T-cell (primary cell): ENCODE measurements around the gene MARF1. TPM values are rescaled to one million over a fixed set of nuclear protein-coding genes. Genes with fewer than 3 reads are reported as not detected.

Source experiments
- ATAC-seq, 4 experiments: fragments of 200-7000 bp in 3 of 4; fragments of 150-1000 bp in 1 of 4; cut with Tn5 transposase; replicated peaks in 1 of 4; 1 replicate in 3 of 4; 2 replicates in 1 of 4; pipeline ENCODE4 v1.10.0; 2021; ENCODE audit warnings: moderate library complexity in 3 of 4, mild to moderate bottlenecking in 2 of 4, moderate number of reproducible peaks in 1 of 4
- CTCF ChIA-PET, 2 donors: fragments of 300-600 bp; sonication (Branson Sonifier 250); formaldehyde crosslinking; loops; one replicate each; lab custom pipeline; 2022; ENCODE audit warnings: antibody characterized with exemption in 2 of 2; lab: Charles Lee
- POLR2A ChIA-PET, 2 donors: fragments of 300-600 bp; sonication (Branson Sonifier 250); formaldehyde crosslinking; loops; one replicate each; lab custom pipeline; 2022; ENCODE audit warnings: antibody characterized with exemption in 2 of 2; lab: Charles Lee
- DNase-seq, 35 experiments: peaks; one replicate each; pipeline versions ENCODE4 v3.0.0 to v3.0.0-alpha.2; 2013 to 2023
- H3K27ac ChIP-seq: one replicate; pipeline ENCODE4 v1.5.1; 2013; ENCODE audit warnings: low read length
- H3K27me3 ChIP-seq, 2 experiments: replicated peaks in 1 of 2; 1 replicate in 1 of 2; 2 replicates in 1 of 2; pipeline versions ENCODE4 v1.6.1 to v1.7.0; 2013; ENCODE audit warnings: low read length in 1 of 2, mixed read lengths in 1 of 2; ENCODE audit not compliant: control insufficient read depth in 2 of 2, insufficient read depth in 2 of 2; ENCODE audit errors: extremely low read depth in 1 of 2
- H3K36me3 ChIP-seq, 2 donors: 1 replicate in 1 of 2; 2 replicates in 1 of 2; pipeline versions ENCODE4 v1.6.1 to v1.7.0; 2013; ENCODE audit warnings: low read length in 1 of 2; ENCODE audit not compliant: control insufficient read depth in 2 of 2, insufficient read depth in 1 of 2; ENCODE audit errors: extremely low read depth in 1 of 2
- H3K4me1 ChIP-seq, 2 experiments: 1 replicate in 1 of 2; 2 replicates in 1 of 2; pipeline versions ENCODE4 v1.6.1 to v1.7.0; 2013; ENCODE audit warnings: low read length in 2 of 2, mixed read lengths in 1 of 2; ENCODE audit not compliant: insufficient read depth in 2 of 2, control insufficient read depth in 1 of 2; ENCODE audit errors: extremely low read depth in 1 of 2
- H3K4me3 ChIP-seq, 2 donors: 1 replicate in 1 of 2; 2 replicates in 1 of 2; pipeline versions ENCODE4 v1.5.1 to v1.7.0; 2013; ENCODE audit warnings: mild to moderate bottlenecking in 2 of 2, low read length in 1 of 2, moderate library complexity in 1 of 2; ENCODE audit not compliant: control insufficient read depth in 1 of 2; ENCODE audit errors: extremely low read depth in 1 of 2
- H3K9me3 ChIP-seq: 2 replicates; pipeline ENCODE4 v1.7.0; 2013
- H3K27ac Mint-ChIP-seq, 2 donors: one replicate each; pipeline ENCODE4 v1.8.0; 2020 to 2021; ENCODE audit warnings: mild to moderate bottlenecking in 2 of 2, mixed read lengths in 2 of 2
- H3K27me3 Mint-ChIP-seq, 2 donors: one replicate each; pipeline ENCODE4 v1.8.0; 2021 to 2022; ENCODE audit warnings: mixed read lengths in 2 of 2
- H3K36me3 Mint-ChIP-seq: one replicate; pipeline ENCODE4 v1.8.0; 2021; ENCODE audit warnings: mixed read lengths
- H3K4me1 Mint-ChIP-seq, 3 donors: one replicate each; pipeline ENCODE4 v1.8.0; 2020 to 2022; ENCODE audit warnings: mixed read lengths in 3 of 3, mild to moderate bottlenecking in 1 of 3
- H3K4me3 Mint-ChIP-seq, 3 donors: one replicate each; pipeline ENCODE4 v1.8.0; 2020 to 2022; ENCODE audit warnings: mild to moderate bottlenecking in 3 of 3, mixed read lengths in 3 of 3, moderate library complexity in 3 of 3
- H3K9me3 Mint-ChIP-seq, 3 donors: one replicate each; pipeline ENCODE4 v1.8.0; 2020 to 2022; ENCODE audit warnings: mixed read lengths in 3 of 3
- WGBS: methylation state at CpG from one replicate; pipeline ENCODE4 v1.1.5; 2013; ENCODE audit warnings: missing lambda C conversion rate; ENCODE audit not compliant: insufficient coverage; 5-methylcytosine and 5-hydroxymethylcytosine counted together
- total RNA-seq, 35 experiments: library from RNA in 6 of 35; stranded (reverse) in 6 of 35; fragments of 120-200 nt in 1 of 35; gene quantifications; one replicate each; pipeline versions ENCODE4 v1.2.1 to v1.2.4 and lab custom pipeline; 2013 to 2026

The MARF1 gene
- total RNA-seq, 5 donors from 2014 or later (not counting 1 experiment from before 2014, with no cell fraction given) = 151 to 180 (median 177) TPM

DNA sequence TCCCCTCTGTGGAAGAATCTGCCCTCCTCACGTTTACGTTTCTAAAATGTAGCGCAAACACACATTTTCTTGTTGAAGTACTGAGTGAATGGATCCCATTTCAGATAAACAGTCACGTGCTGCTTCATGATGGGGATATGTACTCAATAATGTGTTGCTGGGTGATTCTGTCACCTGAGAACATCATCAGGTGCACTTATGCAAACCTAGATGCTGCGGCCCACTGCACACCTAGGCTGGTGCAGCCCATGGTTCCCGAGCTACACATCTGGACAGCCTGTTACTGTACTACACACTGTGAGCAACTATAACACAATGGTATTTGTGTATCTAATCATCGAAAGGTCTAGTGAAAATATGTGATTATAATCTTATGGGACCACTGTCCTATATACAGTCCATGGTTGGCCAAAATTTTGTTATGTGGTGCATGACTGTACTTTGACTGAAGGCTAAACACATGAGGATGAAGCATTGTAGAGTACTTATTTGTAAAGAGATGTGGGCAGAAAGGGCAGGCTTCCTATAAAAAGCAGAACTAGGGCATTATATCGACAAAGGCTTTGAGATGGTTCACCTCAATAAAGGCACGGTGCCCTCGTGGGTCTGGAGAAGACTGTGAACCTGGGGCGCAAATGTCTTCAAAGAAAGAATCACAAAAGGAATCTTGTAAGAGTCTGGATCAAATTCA lies 26.3 kb downstream of the MARF1 start:
- ATAC-seq (no peak), DNase-seq (no peak)
- 83% methylated on average over 6 of the region's 11 CpGs for WGBS
- Histone ChIP-seq H3K4me3 (no peak overlapping the region), H3K27me3 (no peaks in the 10 kb centered on the region), H3K27ac (no peak overlapping the region), H3K36me3 (peaks cover 40 to 90% of the 10 kb centered on the region in 2 donors), H3K9me3 (no peaks in the 10 kb centered on the region), H3K4me1 (no peaks in the 10 kb centered on the region)
- Mint-ChIP-seq H3K4me3 (no peak overlapping the region), H3K27ac (no peak overlapping the region), H3K9me3 (no peaks in the 10 kb centered on the region), H3K36me3 (peaks cover 68% of the 10 kb centered on the region), H3K27me3 (no peaks in the 10 kb centered on the region), H3K4me1 (no peaks in the 10 kb centered on the region)
- POLR2A ChIA-PET = no interaction called here
- CTCF ChIA-PET = no interaction called here

DNA sequence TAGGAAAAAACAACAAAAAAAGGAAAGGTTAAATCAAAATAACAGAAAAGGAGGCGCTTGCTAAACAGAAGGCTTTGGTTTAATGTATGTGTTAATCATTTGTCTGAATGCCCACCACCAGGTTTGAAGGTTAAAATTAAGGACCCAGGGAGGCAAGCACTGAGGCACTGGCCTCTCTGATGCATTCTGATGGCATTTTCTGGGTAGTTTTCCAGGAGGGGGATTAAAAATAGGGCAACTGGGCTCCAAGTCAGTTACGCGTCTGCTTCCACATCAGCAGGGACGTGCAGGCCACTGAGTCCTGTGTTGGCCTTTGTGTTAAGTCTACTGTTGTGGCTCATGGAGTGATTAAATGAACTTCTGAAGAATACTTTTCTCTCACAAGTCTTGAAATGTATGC lies 26.9 kb downstream of the MARF1 start:
- H3K4me1 ChIP-seq = no peaks in the 10 kb centered on the region
- Mint-ChIP-seq H3K36me3 (peaks cover 64% of the 10 kb centered on the region), H3K9me3 (no peaks in the 10 kb centered on the region), H3K4me3 (no peak overlapping the region), H3K27me3 (no peaks in the 10 kb centered on the region), H3K27ac (no peak overlapping the region), H3K4me1 (no peaks in the 10 kb centered on the region)
- no peak overlapping the region for H3K4me3 ChIP-seq
- ATAC-seq = no peak
- 95% methylated on average over 4 of the region's 4 CpGs for WGBS
- peaks cover 42 to 90% of the 10 kb centered on the region in 2 donors for H3K36me3 ChIP-seq
- no peaks in the 10 kb centered on the region for H3K27me3 ChIP-seq
- CTCF ChIA-PET = no interaction called here
- POLR2A ChIA-PET = no interaction called here
- DNase-seq = no peak
- no peaks in the 10 kb centered on the region for H3K9me3 ChIP-seq
- H3K27ac ChIP-seq = no peak overlapping the region

DNA sequence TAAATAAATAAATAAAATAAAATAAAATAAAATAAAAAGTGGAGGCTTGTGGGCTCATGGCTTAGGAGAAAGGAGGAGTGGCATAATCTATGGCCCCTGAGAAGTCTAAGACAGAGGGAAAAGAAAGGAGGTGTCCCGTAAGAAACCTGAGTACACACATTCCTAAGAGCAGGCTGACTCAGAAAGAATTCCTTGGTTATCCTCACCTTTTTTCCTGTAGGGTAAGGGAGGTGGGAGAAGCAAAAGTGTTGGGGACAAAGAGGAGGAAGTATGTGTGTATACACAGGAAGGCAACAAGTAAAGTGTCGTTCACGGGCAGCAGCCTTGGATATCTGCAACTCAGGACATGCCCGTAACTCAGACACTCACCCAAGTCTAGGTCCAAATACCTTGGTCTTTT lies 29.3 kb downstream of the MARF1 start:
- peaks cover 66% of the 10 kb centered on the region for H3K36me3 Mint-ChIP-seq
- no peaks in the 10 kb centered on the region for H3K27me3 Mint-ChIP-seq
- POLR2A ChIA-PET = no interaction called here
- H3K4me1 Mint-ChIP-seq = no peaks in the 10 kb centered on the region
- Histone ChIP-seq H3K36me3 (peaks cover 37 to 90% of the 10 kb centered on the region in 2 donors), H3K9me3 (no peaks in the 10 kb centered on the region), H3K4me3 (no peak overlapping the region), H3K4me1 (no peaks in the 10 kb centered on the region), H3K27ac (no peak overlapping the region), H3K27me3 (no peaks in the 10 kb centered on the region)
- ATAC-seq = no peak
- H3K4me3 Mint-ChIP-seq = no peak overlapping the region
- no peak for DNase-seq
- peak overlapping the region in 1 of 2 donors; percentile 23 for H3K27ac Mint-ChIP-seq
- WGBS = 97% methylated on average over 3 of the region's 4 CpGs
- H3K9me3 Mint-ChIP-seq = no peaks in the 10 kb centered on the region
- CTCF ChIA-PET = no interaction called here

DNA sequence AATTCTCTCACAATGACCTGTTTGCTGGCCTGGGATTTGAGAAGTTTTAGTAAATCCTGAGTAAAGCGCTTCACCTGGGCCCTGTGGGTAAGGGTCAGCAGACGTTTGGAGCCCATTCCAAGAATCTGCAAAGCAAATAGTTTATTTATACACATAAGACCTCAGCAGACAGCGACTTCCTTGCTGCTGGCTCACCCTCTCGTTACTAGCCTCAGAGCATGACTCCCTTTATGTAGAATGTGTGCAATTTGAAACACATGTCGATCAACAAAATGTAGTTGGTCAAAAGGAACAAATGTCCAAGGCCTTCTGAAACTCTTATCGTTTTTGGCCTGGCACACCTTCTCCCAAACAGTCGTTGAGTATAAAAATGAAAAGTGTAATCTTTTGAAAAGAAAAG lies 31.3 kb downstream of the MARF1 start:
- ChIA-PET CTCF (no interaction called here), POLR2A (no interaction called here)
- DNase-seq (no peak), ATAC-seq (no peak)
- H3K27me3 Mint-ChIP-seq = no peaks in the 10 kb centered on the region
- Histone ChIP-seq H3K36me3 (peaks cover 41 to 90% of the 10 kb centered on the region in 2 donors), H3K4me3 (no peak overlapping the region), H3K27me3 (no peaks in the 10 kb centered on the region), H3K27ac (no peak overlapping the region), H3K4me1 (no peaks in the 10 kb centered on the region), H3K9me3 (no peaks in the 10 kb centered on the region)
- no peaks in the 10 kb centered on the region for H3K9me3 Mint-ChIP-seq
- peaks cover 0 to 6% (median 2%) of the 10 kb centered on the region in 3 donors for H3K4me1 Mint-ChIP-seq
- H3K36me3 Mint-ChIP-seq = peaks cover 64% of the 10 kb centered on the region
- WGBS = 93% methylated on average over 2 of the region's 7 CpGs
- no peak overlapping the region for H3K27ac Mint-ChIP-seq
- no peak overlapping the region for H3K4me3 Mint-ChIP-seq

DNA sequence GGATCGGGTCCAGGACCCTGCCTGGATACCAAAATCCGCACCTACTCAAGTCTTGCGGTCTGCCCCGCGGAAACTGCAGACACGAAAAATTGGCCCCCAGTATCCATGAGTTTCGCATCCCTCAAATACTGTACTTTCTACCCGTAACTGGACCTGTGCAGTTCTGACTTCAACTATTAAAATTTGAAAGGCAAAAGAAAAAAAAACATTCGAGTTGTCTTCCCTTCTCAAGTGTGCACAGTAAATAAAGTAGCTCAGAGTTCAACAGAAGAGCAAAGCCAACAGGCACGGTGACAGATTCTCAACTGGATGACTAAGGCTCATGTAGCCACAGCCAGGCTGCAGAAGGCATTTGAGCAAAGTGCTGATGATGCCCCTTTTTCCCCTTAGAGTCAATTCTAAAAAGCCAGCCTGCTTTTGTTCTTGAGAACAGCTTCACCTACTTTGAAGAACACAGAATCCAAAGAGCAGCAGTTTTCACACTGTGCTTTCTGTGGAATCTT lies 32.5 kb downstream of the MARF1 start:
- Histone ChIP-seq H3K4me1 (no peaks in the 10 kb centered on the region), H3K9me3 (no peaks in the 10 kb centered on the region), H3K27ac (no peak overlapping the region), H3K36me3 (peaks cover 35 to 90% of the 10 kb centered on the region in 2 donors), H3K4me3 (no peak overlapping the region), H3K27me3 (no peaks in the 10 kb centered on the region)
- no peak overlapping the region for H3K4me3 Mint-ChIP-seq
- POLR2A ChIA-PET = no interaction called here
- 90% methylated on average over 10 of the region's 10 CpGs for WGBS
- peaks cover 3 to 16% (median 4%) of the 10 kb centered on the region in 3 donors for H3K4me1 Mint-ChIP-seq
- peaks cover 66% of the 10 kb centered on the region for H3K36me3 Mint-ChIP-seq
- peak overlapping the region; percentile 10 to 66 for H3K27ac Mint-ChIP-seq
- DNase-seq = no peak
- no peak for ATAC-seq
- CTCF ChIA-PET = no interaction called here
- no peaks in the 10 kb centered on the region for H3K9me3 Mint-ChIP-seq
- H3K27me3 Mint-ChIP-seq = no peaks in the 10 kb centered on the region

DNA sequence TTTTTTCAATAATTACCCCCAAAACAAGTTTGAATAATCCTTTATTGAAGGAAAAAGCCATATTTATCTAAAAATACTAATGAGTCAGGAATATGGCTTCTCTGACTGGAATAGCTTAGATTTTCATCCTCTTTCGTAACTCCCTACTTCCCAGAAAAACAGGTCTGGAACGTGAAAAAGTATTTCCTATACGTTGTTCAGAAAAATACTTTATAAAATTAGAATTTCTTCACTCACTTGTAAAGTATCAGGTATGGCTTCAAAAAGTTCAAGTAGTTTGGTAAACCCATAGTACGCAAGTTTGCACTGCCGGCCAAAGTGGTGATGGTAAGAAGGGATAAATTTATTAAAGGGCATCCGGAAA lies 33.7 kb downstream of the MARF1 start:
- Histone ChIP-seq H3K4me3 (no peak overlapping the region), H3K27me3 (no peaks in the 10 kb centered on the region), H3K9me3 (no peaks in the 10 kb centered on the region), H3K4me1 (no peaks in the 10 kb centered on the region), H3K36me3 (peaks cover 27 to 95% of the 10 kb centered on the region in 2 donors), H3K27ac (no peak overlapping the region)
- Mint-ChIP-seq H3K9me3 (no peaks in the 10 kb centered on the region), H3K4me1 (peaks cover 3 to 16% (median 4%) of the 10 kb centered on the region in 3 donors), H3K36me3 (peaks cover 69% of the 10 kb centered on the region), H3K27me3 (no peaks in the 10 kb centered on the region), H3K4me3 (no peak overlapping the region), H3K27ac (no peak overlapping the region)
- no peak for DNase-seq
- POLR2A ChIA-PET = no interaction called here
- 80% methylated on average over 1 of the region's 6 CpGs for WGBS
- ATAC-seq = no peak
- CTCF ChIA-PET = no interaction called here
